Mucosa of rectum (tissue), 2 donors: ENCODE data around the gene LNX2.

ENCODE experiments used
- H3K27ac ChIP-seq, 2 donors: one replicate each; pipeline ENCODE4 v1.7.0; 2013; ENCODE audit warnings: inconsistent platforms in 2 of 2, low read depth in 2 of 2, low read length in 2 of 2
- H3K27me3 ChIP-seq, 2 donors: one replicate each; pipeline ENCODE4 v1.7.0; 2013; ENCODE audit warnings: low read length in 2 of 2; ENCODE audit not compliant: control insufficient read depth in 2 of 2, insufficient read depth in 2 of 2
- H3K36me3 ChIP-seq, 2 donors: one replicate each; pipeline ENCODE4 v1.7.0; 2013; ENCODE audit warnings: low read length in 2 of 2; ENCODE audit not compliant: control insufficient read depth in 2 of 2, insufficient read depth in 2 of 2
- H3K4me1 ChIP-seq, 2 donors: one replicate each; pipeline ENCODE4 v1.7.0; 2013; ENCODE audit warnings: low read length in 2 of 2, mild to moderate bottlenecking in 1 of 2; ENCODE audit not compliant: control insufficient read depth in 2 of 2, insufficient read depth in 2 of 2
- H3K4me3 ChIP-seq, 2 donors: one replicate each; pipeline ENCODE4 v1.7.0; 2013; ENCODE audit warnings: low read length in 2 of 2
- H3K9ac ChIP-seq, 2 donors: one replicate each; pipeline ENCODE4 v1.7.0; 2013; ENCODE audit warnings: low read length in 2 of 2, low read depth in 1 of 2, mild to moderate bottlenecking in 1 of 2
- H3K9me3 ChIP-seq, 2 donors: one replicate each; pipeline ENCODE4 v1.7.0; 2013; ENCODE audit warnings: low read length in 2 of 2; ENCODE audit not compliant: control insufficient read depth in 2 of 2
- donor health status: healthy.
- donor health status: Normal muscosa, but diverticular disease.

LNX2 gene

GRCh38 chr13:27523346-27524073 is 96.8 kb downstream of the LNX2 start:
- Histone ChIP-seq H3K9me3 (no peaks in the 10 kb centered on the region), H3K27ac (no peak overlapping the region), H3K9ac (no peak overlapping the region), H3K27me3 (no peaks in the 10 kb centered on the region), H3K4me3 (no peak overlapping the region), H3K36me3 (no peaks in the 10 kb centered on the region), H3K4me1 (no peaks in the 10 kb centered on the region)

- no peaks in the 10 kb centered on the region for H3K36me3 ChIP-seq
- no peak overlapping the region for H3K4me3 ChIP-seq
- H3K9ac ChIP-seq, result no peak overlapping the region
- no peaks in the 10 kb centered on the region for H3K27me3 ChIP-seq
- no peaks in the 10 kb centered on the region for H3K4me1 ChIP-seq
- no peak overlapping the region for H3K27ac ChIP-seq
- H3K9me3 ChIP-seq, result no peaks in the 10 kb centered on the region
These were observed 97.5 kb downstream of the LNX2 start for GRCh38 chr13:27522847-27523246.

- H3K27ac ChIP-seq, result no peak overlapping the region
- H3K4me3 ChIP-seq, result no peak overlapping the region
- H3K27me3 ChIP-seq, result no peaks in the 10 kb centered on the region
- H3K4me1 ChIP-seq, result no peaks in the 10 kb centered on the region
- no peak overlapping the region for H3K9ac ChIP-seq
- H3K36me3 ChIP-seq, result no peaks in the 10 kb centered on the region
- no peaks in the 10 kb centered on the region for H3K9me3 ChIP-seq
These were observed 104.2 kb downstream of the LNX2 start for GRCh38 chr13:27516103-27516502.

- H3K9ac ChIP-seq, result no peak overlapping the region
These were observed 110.2 kb downstream of the LNX2 start for GRCh38 chr13:27510082-27510481.

GRCh38 chr13:27508802-27509201 is 111.5 kb downstream of the LNX2 start:
- H3K36me3 ChIP-seq, result no peaks in the 10 kb centered on the region
- no peak overlapping the region for H3K4me3 ChIP-seq
- no peak overlapping the region for H3K27ac ChIP-seq
- no peaks in the 10 kb centered on the region for H3K4me1 ChIP-seq
- H3K9ac ChIP-seq, result no peak overlapping the region
- H3K27me3 ChIP-seq, result peaks cover 3 to 6% of the 10 kb centered on the region in 2 donors
- no peaks in the 10 kb centered on the region for H3K9me3 ChIP-seq

More at GRCh38 chr13:27510082-27510481, 110.2 kb downstream of the LNX2 start:
- H3K27me3 ChIP-seq, result peaks cover 3 to 6% of the 10 kb centered on the region in 2 donors
- H3K36me3 ChIP-seq, result no peaks in the 10 kb centered on the region
- no peaks in the 10 kb centered on the region for H3K4me1 ChIP-seq
- no peak overlapping the region for H3K27ac ChIP-seq
- no peaks in the 10 kb centered on the region for H3K9me3 ChIP-seq
- H3K4me3 ChIP-seq, result no peak overlapping the region

- no peaks in the 10 kb centered on the region for H3K9me3 ChIP-seq
- no peaks in the 10 kb centered on the region for H3K4me1 ChIP-seq
- no peak overlapping the region for H3K4me3 ChIP-seq
- peaks cover 3 to 6% of the 10 kb centered on the region in 2 donors for H3K27me3 ChIP-seq
- no peaks in the 10 kb centered on the region for H3K36me3 ChIP-seq
- no peak overlapping the region for H3K9ac ChIP-seq
- no peak overlapping the region for H3K27ac ChIP-seq
These were observed 114.5 kb downstream of the LNX2 start for GRCh38 chr13:27505792-27506191.

- Histone ChIP-seq H3K9me3 (no peaks in the 10 kb centered on the region), H3K27me3 (peaks cover 0 to 3% of the 10 kb centered on the region in 2 donors), H3K36me3 (no peaks in the 10 kb centered on the region), H3K4me3 (no peak overlapping the region), H3K9ac (no peak overlapping the region), H3K27ac (no peak overlapping the region), H3K4me1 (no peaks in the 10 kb centered on the region)
These were observed 115.5 kb downstream of the LNX2 start for GRCh38 chr13:27504868-27505194.

GRCh38 chr13:27504128-27504867 is 116.0 kb downstream of the LNX2 start:
- H3K4me1 ChIP-seq, result no peaks in the 10 kb centered on the region
- no peak overlapping the region for H3K4me3 ChIP-seq
- peaks cover 0 to 3% of the 10 kb centered on the region in 2 donors for H3K27me3 ChIP-seq
- H3K9me3 ChIP-seq, result no peaks in the 10 kb centered on the region
- H3K27ac ChIP-seq, result no peak overlapping the region
- no peaks in the 10 kb centered on the region for H3K36me3 ChIP-seq
- H3K9ac ChIP-seq, result no peak overlapping the region

GRCh38 chr13:27500806-27501534 is 119.4 kb downstream of the LNX2 start:
- Histone ChIP-seq H3K27me3 (peaks cover 0 to 3% of the 10 kb centered on the region in 2 donors), H3K9me3 (no peaks in the 10 kb centered on the region), H3K4me3 (no peak overlapping the region), H3K9ac (no peak overlapping the region), H3K27ac (no peak overlapping the region), H3K36me3 (no peaks in the 10 kb centered on the region), H3K4me1 (no peaks in the 10 kb centered on the region)
